Spleen (tissue), 13 donors: ENCODE results near the gene USP17L21. TPM values are rescaled to one million over a fixed set of nuclear protein-coding genes. Genes with fewer than 3 reads are reported as not detected.
"Not testable (repeated sequence)": the region's sequence is repeated elsewhere in the genome, so short reads cannot be mapped to it uniquely, and the experiment has no call there.

ENCODE experiments used
- DNase-seq: peaks from one replicate; pipeline ENCODE4 v3.0.0-alpha.2; 2020
- H3K27ac ChIP-seq, 8 donors: fragments of 200-600 bp; sonication (generic) in 7 of 8; 1 replicate in 4 of 8; 2 replicates in 4 of 8; pipeline versions ENCODE4 v1.5.0 to v1.8.0; 2016 to 2021; ENCODE audit warnings: inconsistent platforms in 4 of 8, mild to moderate bottlenecking in 4 of 8, moderate library complexity in 1 of 8
- H3K27me3 ChIP-seq, 7 donors: fragments of 200-600 bp; sonication (generic) in 6 of 7; replicated peaks in 1 of 7; 1 replicate in 4 of 7; 2 replicates in 3 of 7; pipeline versions ENCODE4 v1.5.0 to v1.8.0; 2016 to 2021; ENCODE audit warnings: inconsistent platforms in 3 of 7, mild to moderate bottlenecking in 1 of 7
- H3K36me3 ChIP-seq, 6 donors: fragments of 200-600 bp; sonication (generic) in 5 of 6; 1 replicate in 4 of 6; 2 replicates in 2 of 6; pipeline versions ENCODE4 v1.5.0 to v1.8.0; 2016 to 2021; ENCODE audit warnings: inconsistent platforms in 2 of 6
- H3K4me1 ChIP-seq, 6 donors: fragments of 200-600 bp; sonication (generic) in 5 of 6; 1 replicate in 3 of 6; 2 replicates in 3 of 6; pipeline versions ENCODE4 v1.5.0 to v1.8.0; 2016 to 2021; ENCODE audit warnings: inconsistent platforms in 3 of 6
- H3K4me3 ChIP-seq, 8 donors: fragments of 200-600 bp; sonication (generic) in 7 of 8; 1 replicate in 4 of 8; 2 replicates in 4 of 8; pipeline versions ENCODE4 v1.5.0 to v1.8.0; 2016 to 2021; ENCODE audit warnings: inconsistent platforms in 4 of 8, mild to moderate bottlenecking in 4 of 8, moderate library complexity in 2 of 8
- H3K9me3 ChIP-seq, 8 donors: fragments of 200-600 bp; sonication (generic) in 7 of 8; 1 replicate in 4 of 8; 2 replicates in 4 of 8; pipeline versions ENCODE4 v1.5.0 to v1.8.0; 2016 to 2021; ENCODE audit warnings: inconsistent platforms in 4 of 8
- WGBS, 5 donors: extraction: QIAGEN DNeasy Blood & Tissue Kit in 3 of 5; methylation state at CpG; one replicate each; pipeline versions ENCODE4 v1.1.5 to v1.1.7; 2013 to 2018; 5-methylcytosine and 5-hydroxymethylcytosine counted together
- intact Hi-C: fragments of 100-400 bp; cut with DNase I; formaldehyde crosslinking; loops from one replicate; pipeline ENCODE4 v1.15.0; 2023; ENCODE audit warnings: low total_unique reads
- long read RNA-seq, 2 donors: transcript quantifications; one replicate each; lab custom pipeline, GENCODE V29; 2026
- polyA plus RNA-seq, 3 donors: library from polyadenylated mRNA; stranded (reverse); fragments of 200-250 nt; gene quantifications; one replicate each; pipeline ENCODE4 v1.2.1, GENCODE V29; 2013
- total RNA-seq, 7 donors: library from RNA; depleted of rRNA in 3 of 7; stranded (reverse); fragments of >200 nt in 3 of 7; fragmentation: NEBNext Ultra II Directional in 4 of 7; extraction: Animal tissue kit (Norgen Biotek cat#: 25700) in 4 of 7; gene quantifications; one replicate each; pipeline versions ENCODE4 v1.1.0 to v1.2.1, GENCODE V29; 2016 to 2021
- donor health status: healthy with polysubstance abuse.
- donor health status: DM: no; HTN: no; CAD: no; lungs with moderate emphysema.
- donor health status: DM: no; HTN: no; CAD: no.
- donor health status: Bipolar disorder and iron deficiency.
- donor health status: healthy.
- donor health status: DM: no; HTN: no; CAD: no.
- donor health status: DM: yes; HTN: yes; CAD: no.

Gene USP17L21
- total RNA-seq (not detected), polyA plus RNA-seq (not detected)
- long read RNA-seq, donor 1 = 0 reads
- long read RNA-seq, donor 2 = 0 reads

GRCh38 chr4:9262572-9262971, at the start of gene USP17L21:
Gene USP17L21 (plus strand): TSS chr4:9262872. CDS start chr4:9262872, 0 bp downstream.
- H3K36me3 ChIP-seq, DNase-seq, H3K4me1 ChIP-seq, H3K9me3 ChIP-seq, H3K4me3 ChIP-seq, H3K27ac ChIP-seq, H3K27me3 ChIP-seq, intact Hi-C loops: not testable (repeated sequence)
- no CpG with 5 or more reads among the region's 13 CpGs for WGBS, 5 donors

- H3K27me3 ChIP-seq, intact Hi-C loops, H3K27ac ChIP-seq, H3K9me3 ChIP-seq, H3K36me3 ChIP-seq, H3K4me3 ChIP-seq, H3K4me1 ChIP-seq: not testable (repeated sequence)
- DNase-seq = peak; percentile 41
- WGBS, 5 donors = 78 to 86% (median 81%) methylated on average over 9 to 11 of the region's 14 CpGs
Observed at GRCh38 chr4:9214701-9215100, 48.0 kb upstream of the USP17L21 start.

- H3K27ac ChIP-seq, H3K36me3 ChIP-seq, H3K9me3 ChIP-seq, intact Hi-C loops, H3K4me1 ChIP-seq, H3K4me3 ChIP-seq, H3K27me3 ChIP-seq, DNase-seq: not testable (repeated sequence)
- 94% methylated on average over 10 of the region's 14 CpGs; no CpG with 5 or more reads in 4 of the 5 donors for WGBS, 5 donors
Observed at GRCh38 chr4:9215105-9215504, 47.6 kb upstream of the USP17L21 start, which contains the start of gene USP17L11. Gene USP17L11 (plus strand): TSS chr4:9215405. CDS start chr4:9215405, 0 bp downstream.

- H3K36me3 ChIP-seq, H3K27me3 ChIP-seq, H3K27ac ChIP-seq, H3K9me3 ChIP-seq, DNase-seq, intact Hi-C loops, H3K4me1 ChIP-seq, H3K4me3 ChIP-seq: not testable (repeated sequence)
- WGBS, 5 donors = no CpG with 5 or more reads among the region's 13 CpGs
Observed at GRCh38 chr4:9219852-9220251, 42.8 kb upstream of the USP17L21 start, which contains the start of gene USP17L12. Gene USP17L12 (plus strand): TSS chr4:9220152. CDS start chr4:9220152, 0 bp downstream.

GRCh38 chr4:9224596-9224995, 38.1 kb upstream of the USP17L21 start, which contains the start of gene USP17L13:
Gene USP17L13 (plus strand): TSS chr4:9224896. CDS start chr4:9224896, 0 bp downstream.
- H3K4me1 ChIP-seq, H3K27ac ChIP-seq, DNase-seq, H3K4me3 ChIP-seq, H3K36me3 ChIP-seq, H3K9me3 ChIP-seq, intact Hi-C loops, H3K27me3 ChIP-seq: not testable (repeated sequence)
- WGBS, 5 donors = no CpG with 5 or more reads among the region's 14 CpGs

GRCh38 chr4:9230249-9230648, 32.4 kb upstream of the USP17L21 start:
- intact Hi-C loops, H3K27ac ChIP-seq, H3K4me1 ChIP-seq, H3K27me3 ChIP-seq, H3K9me3 ChIP-seq, H3K4me3 ChIP-seq, H3K36me3 ChIP-seq: not testable (repeated sequence)
- peak; percentile 65 for DNase-seq
- WGBS, 5 donors = 81 to 96% (median 89%) methylated on average over 4 to 6 of the region's 8 CpGs

- no CpG with 5 or more reads among the region's 15 CpGs for WGBS, 5 donors
- H3K36me3 ChIP-seq, H3K4me1 ChIP-seq, H3K9me3 ChIP-seq, intact Hi-C loops, H3K27ac ChIP-seq, DNase-seq, H3K4me3 ChIP-seq, H3K27me3 ChIP-seq: not testable (repeated sequence)
Observed at GRCh38 chr4:9234085-9234484, 28.6 kb upstream of the USP17L21 start, which contains the start of gene USP17L15. Gene USP17L15 (plus strand): TSS chr4:9234385. CDS start chr4:9234385, 0 bp downstream.

GRCh38 chr4:9238461-9238860, 24.2 kb upstream of the USP17L21 start:
- intact Hi-C loops, H3K4me3 ChIP-seq, H3K27me3 ChIP-seq, H3K9me3 ChIP-seq, H3K4me1 ChIP-seq, H3K27ac ChIP-seq, H3K36me3 ChIP-seq: not testable (repeated sequence)
- 77 to 87% (median 85%) methylated on average over 8 to 11 of the region's 12 CpGs; no CpG with 5 or more reads in 2 of the 5 donors for WGBS, 5 donors
- DNase-seq = peak; percentile 66

GRCh38 chr4:9243579-9243978, 19.1 kb upstream of the USP17L21 start, which contains the start of gene USP17L17:
Gene USP17L17 (plus strand): TSS chr4:9243879. CDS start chr4:9243879, 0 bp downstream.
- H3K4me1 ChIP-seq, H3K36me3 ChIP-seq, H3K4me3 ChIP-seq, DNase-seq, intact Hi-C loops, H3K9me3 ChIP-seq, H3K27me3 ChIP-seq, H3K27ac ChIP-seq: not testable (repeated sequence)
- 89 to 94% (median 92%) methylated on average over 4 to 14 of the region's 14 CpGs for WGBS, 5 donors

GRCh38 chr4:9247953-9248680, 14.6 kb upstream of the USP17L21 start, which contains the start of gene USP17L18:
Gene USP17L18 (plus strand): TSS chr4:9248630. CDS start chr4:9248630, 0 bp downstream.
- intact Hi-C loops, H3K4me1 ChIP-seq, H3K36me3 ChIP-seq, H3K4me3 ChIP-seq, H3K27ac ChIP-seq, H3K9me3 ChIP-seq, H3K27me3 ChIP-seq: not testable (repeated sequence)
- peak; percentile 72 for DNase-seq
- WGBS, 5 donors = 81 to 96% (median 94%) methylated on average over 11 to 21 of the region's 26 CpGs

GRCh38 chr4:9253078-9253477, 9.6 kb upstream of the USP17L21 start, which contains the start of gene USP17L19:
Gene USP17L19 (plus strand): TSS chr4:9253378. CDS start chr4:9253378, 0 bp downstream.
- H3K27me3 ChIP-seq, H3K27ac ChIP-seq, H3K36me3 ChIP-seq, H3K4me3 ChIP-seq, DNase-seq, H3K9me3 ChIP-seq, H3K4me1 ChIP-seq, intact Hi-C loops: not testable (repeated sequence)
- no CpG with 5 or more reads among the region's 13 CpGs for WGBS, 5 donors
